WTC11 (cell line): ENCODE measurements around the gene AKAP13. TPM values are rescaled to one million over a fixed set of nuclear protein-coding genes. Genes with fewer than 3 reads are reported as not detected.

ENCODE experiments used
- ATAC-seq: fragments of 200-7000 bp; cut with Tn5 transposase; 2 replicates; pipeline ENCODE4 v1.10.0; 2021; ENCODE audit warnings: mild to moderate bottlenecking, moderate library complexity
- CTCF ChIA-PET: fragments of 300-600 bp; sonication (Branson Sonifier 250); formaldehyde crosslinking; loops from one replicate; lab custom pipeline; 2021; ENCODE audit warnings: antibody characterized with exemption; lab: Charles Lee
- POLR2A ChIA-PET: fragments of 350-600 bp; sonication (Branson Sonifier 250); formaldehyde crosslinking; loops from one replicate; lab custom pipeline; 2021; ENCODE audit warnings: antibody characterized with exemption; lab: Charles Lee
- DNase-seq: peaks from one replicate; pipeline ENCODE4 v3.0.0; 2021; ENCODE audit warnings: low spot score
- H3K27ac Mint-ChIP-seq: 2 replicates; pipeline ENCODE4 v1.8.0; 2021; ENCODE audit warnings: mixed read lengths
- H3K27me3 Mint-ChIP-seq: 2 replicates; pipeline ENCODE4 v1.8.0; 2021; ENCODE audit warnings: low read depth, mild to moderate bottlenecking, moderate library complexity, mixed read lengths
- H3K36me3 Mint-ChIP-seq: 2 replicates; pipeline ENCODE4 v1.8.0; 2021; ENCODE audit warnings: mixed read lengths
- H3K4me1 Mint-ChIP-seq: 2 replicates; pipeline ENCODE4 v1.8.0; 2022; ENCODE audit warnings: mixed read lengths
- H3K4me3 Mint-ChIP-seq: 2 replicates; pipeline ENCODE4 v1.8.0; 2021; ENCODE audit warnings: mild to moderate bottlenecking, moderate library complexity, mixed read lengths
- H3K9me3 Mint-ChIP-seq: 2 replicates; pipeline ENCODE4 v1.8.0; 2021; ENCODE audit warnings: mixed read lengths
- CBFB ChIP-seq: sonication (generic); formaldehyde crosslinking; IDR thresholded peaks from 2 replicates; pipeline ENCODE4 v1.8.1; 2022; ENCODE audit warnings: mild to moderate bottlenecking, low read depth, missing genetic modification reagents
- CREM ChIP-seq: sonication (generic); formaldehyde crosslinking; IDR thresholded peaks from 2 replicates; pipeline ENCODE4 v1.8.1; 2022; ENCODE audit warnings: mild to moderate bottlenecking, missing genetic modification reagents, moderate library complexity
- JAZF1 ChIP-seq: fragments of 250-450 bp; sonication (Bioruptor Pico); IDR thresholded peaks from 2 replicates; pipeline ENCODE4 v1.9.0; 2021; ENCODE audit warnings: moderate library complexity, mild to moderate bottlenecking, inconsistent platforms
- NR1H2 ChIP-seq: sonication (generic); formaldehyde crosslinking; IDR thresholded peaks from 2 replicates; pipeline ENCODE4 v1.9.0; 2021; ENCODE audit warnings: mild to moderate bottlenecking, moderate library complexity, missing genetic modification reagents
- OVOL2 ChIP-seq: fragments of 250-450 bp; sonication (Bioruptor Pico); IDR thresholded peaks from 2 replicates; pipeline ENCODE4 v1.9.0; 2021; ENCODE audit warnings: mild to moderate bottlenecking, borderline replicate concordance
- PRDM15 ChIP-seq: sonication (generic); formaldehyde crosslinking; IDR thresholded peaks from 2 replicates; pipeline ENCODE4 v1.8.0; 2022; ENCODE audit warnings: missing genetic modification reagents
- RELA ChIP-seq: sonication (generic); formaldehyde crosslinking; IDR thresholded peaks from 2 replicates; pipeline ENCODE4 v1.8.1; 2022; ENCODE audit warnings: missing genetic modification reagents, mild to moderate bottlenecking, borderline replicate concordance
- SMAD4 ChIP-seq: sonication (generic); formaldehyde crosslinking; IDR thresholded peaks from 2 replicates; pipeline ENCODE4 v1.8.0; 2022; ENCODE audit warnings: mild to moderate bottlenecking, missing genetic modification reagents
- SP1 ChIP-seq: sonication (generic); formaldehyde crosslinking; conservative IDR thresholded peaks from 2 replicates; pipeline ENCODE4 v1.8.1; 2022; ENCODE audit warnings: missing genetic modification reagents
- ZNF138 ChIP-seq: sonication (generic); formaldehyde crosslinking; conservative IDR thresholded peaks from 2 replicates; pipeline ENCODE4 v1.8.1; 2022; ENCODE audit warnings: mild to moderate bottlenecking, moderate library complexity, missing genetic modification reagents
- ZNF232 ChIP-seq: sonication (generic); formaldehyde crosslinking; IDR thresholded peaks from 2 replicates; pipeline ENCODE4 v1.8.0; 2022; ENCODE audit warnings: mild to moderate bottlenecking, missing genetic modification reagents
- ZNF263 ChIP-seq: sonication (generic); formaldehyde crosslinking; IDR thresholded peaks from 2 replicates; pipeline ENCODE4 v1.8.1; 2022; ENCODE audit warnings: low read depth, mild to moderate bottlenecking, moderate library complexity, missing genetic modification reagents
- total RNA-seq: library from RNA; stranded (reverse); gene quantifications from 3 replicates; pipeline ENCODE4 v1.2.3, GENCODE V29; 2021
- TF ChIP-seq, protein P1 (sequence below): sonication (generic); formaldehyde crosslinking; IDR thresholded peaks from 2 replicates; pipeline ENCODE4 v1.8.0; 2022; ENCODE audit warnings: mild to moderate bottlenecking, missing genetic modification reagents
- TF ChIP-seq, protein P2 (sequence below): fragments of 250-450 bp; sonication (Bioruptor Pico); IDR thresholded peaks from 2 replicates; pipeline ENCODE4 v1.9.0; 2021; ENCODE audit warnings: mild to moderate bottlenecking, borderline replicate concordance
- TF ChIP-seq, protein P3 (sequence below): fragments of 250-450 bp; sonication (Bioruptor Pico); conservative IDR thresholded peaks from 2 replicates; pipeline ENCODE4 v1.9.0; 2021; ENCODE audit warnings: mild to moderate bottlenecking
- TF ChIP-seq, protein P4 (sequence below): sonication (generic); formaldehyde crosslinking; IDR thresholded peaks from 2 replicates; pipeline ENCODE4 v1.8.1; 2022; ENCODE audit warnings: low read depth, missing genetic modification reagents, borderline replicate concordance

Gene AKAP13
- total RNA-seq, 1 experiment from 2014 or later, result 50.3 TPM

- no peaks in the 10 kb centered on the region for H3K27me3 Mint-ChIP-seq
- peaks cover 22% of the 10 kb centered on the region; the same call in 1 of the 2 replicates for H3K36me3 Mint-ChIP-seq
- peak overlapping the region; percentile 14; the same call in 1 of the 2 replicates for H3K27ac Mint-ChIP-seq
- no peak for DNase-seq
- TF ChIP-seq RELA (CRISPR knock-in tag), result no peak
- H3K4me3 Mint-ChIP-seq, result no peak overlapping the region
- ChIA-PET CTCF (no interaction called here), POLR2A (no interaction called here)
- peaks cover 20% of the 10 kb centered on the region for H3K4me1 Mint-ChIP-seq
- no peaks in the 10 kb centered on the region for H3K9me3 Mint-ChIP-seq
- ATAC-seq, result no peak; the same call in 1 of the 2 replicates
These were observed 202.0 kb downstream of the AKAP13 start for GRCh38 chr15:85582131-85583079.

DNA sequence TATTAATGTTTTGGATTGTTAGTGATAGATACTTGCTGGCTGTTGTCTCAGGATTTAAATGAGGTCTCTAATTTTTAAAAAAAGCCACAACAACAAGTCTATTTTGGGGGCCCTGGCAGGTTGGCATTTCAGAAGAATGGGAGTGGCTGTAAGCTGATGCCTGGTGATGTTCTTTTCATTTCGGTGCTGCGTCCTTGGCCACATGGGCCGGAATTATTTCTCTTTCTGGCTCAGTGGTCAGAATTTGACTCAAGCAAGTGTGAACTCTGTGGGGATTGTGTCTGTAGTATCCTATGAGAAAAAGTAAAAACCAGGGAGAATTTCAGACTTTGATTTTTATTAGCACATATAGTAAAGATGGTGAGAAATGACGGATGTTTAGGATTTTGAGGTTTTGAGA, 203.0 kb downstream of the AKAP13 start:
- Mint-ChIP-seq H3K27me3 (no peaks in the 10 kb centered on the region), H3K27ac (0 out of 2 replicates have a peak overlapping the region, but pooled peaks have one; percentile 45), H3K4me3 (no peak overlapping the region), H3K9me3 (no peaks in the 10 kb centered on the region), H3K36me3 (peaks cover 22% of the 10 kb centered on the region; the same call in 1 of the 2 replicates), H3K4me1 (peaks cover 28% of the 10 kb centered on the region)
- TF ChIP-seq, protein P1, sequence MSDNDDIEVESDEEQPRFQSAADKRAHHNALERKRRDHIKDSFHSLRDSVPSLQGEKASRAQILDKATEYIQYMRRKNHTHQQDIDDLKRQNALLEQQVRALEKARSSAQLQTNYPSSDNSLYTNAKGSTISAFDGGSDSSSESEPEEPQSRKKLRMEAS (CRISPR knock-in tag), result no peak
- TF ChIP-seq NR1H2, result no peak
- CTCF ChIA-PET, result no interaction called here
- no peak for ATAC-seq
- POLR2A ChIA-PET, result no interaction called here
- DNase-seq, result no peak

DNA sequence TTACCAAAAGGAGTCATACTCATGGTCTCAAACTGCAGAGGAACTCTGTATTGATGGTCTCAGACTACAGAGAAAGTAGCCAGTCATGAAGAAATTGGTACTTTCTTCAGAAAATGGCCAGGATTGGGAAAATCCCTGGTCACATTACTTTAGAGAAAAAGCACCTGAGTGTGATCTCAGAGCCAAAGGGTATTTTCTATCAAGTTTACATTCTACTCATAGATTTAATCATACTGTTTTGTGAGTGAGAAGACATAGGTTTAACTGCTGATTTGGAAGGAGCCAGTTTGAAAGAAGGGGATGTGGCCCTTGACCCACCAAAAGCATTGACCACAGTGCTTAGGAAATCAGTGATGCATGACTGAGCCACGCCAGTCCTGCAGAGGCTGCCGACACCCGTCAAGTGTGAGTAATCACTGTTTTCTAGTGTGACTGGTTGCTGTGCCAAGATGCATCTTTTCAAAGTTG, 203.6 kb downstream of the AKAP13 start:
- ATAC-seq (no peak), DNase-seq (no peak)
- ChIA-PET POLR2A (no interaction called here), CTCF (no interaction called here)
- Mint-ChIP-seq H3K9me3 (no peaks in the 10 kb centered on the region), H3K4me1 (peaks cover 33% of the 10 kb centered on the region), H3K27me3 (no peaks in the 10 kb centered on the region), H3K36me3 (peaks cover 19% of the 10 kb centered on the region; the same call in 1 of the 2 replicates), H3K4me3 (no peak overlapping the region), H3K27ac (0 out of 2 replicates have a peak overlapping the region, but pooled peaks have one; percentile 45)
- TF ChIP-seq JAZF1 (no peak), SP1 (CRISPR knock-in tag) (no peak), PRDM15 (no peak), CREM (CRISPR knock-in tag) (no peak), ZNF232 (no peak), RELA (CRISPR knock-in tag) (no peak), SMAD4 (no peak), NR1H2 (no peak), OVOL2 (CRISPR knock-in tag) (no peak), ZNF263 (no peak), CBFB (no peak), ZNF138 (no peak)
- TF ChIP-seq, protein P2, sequence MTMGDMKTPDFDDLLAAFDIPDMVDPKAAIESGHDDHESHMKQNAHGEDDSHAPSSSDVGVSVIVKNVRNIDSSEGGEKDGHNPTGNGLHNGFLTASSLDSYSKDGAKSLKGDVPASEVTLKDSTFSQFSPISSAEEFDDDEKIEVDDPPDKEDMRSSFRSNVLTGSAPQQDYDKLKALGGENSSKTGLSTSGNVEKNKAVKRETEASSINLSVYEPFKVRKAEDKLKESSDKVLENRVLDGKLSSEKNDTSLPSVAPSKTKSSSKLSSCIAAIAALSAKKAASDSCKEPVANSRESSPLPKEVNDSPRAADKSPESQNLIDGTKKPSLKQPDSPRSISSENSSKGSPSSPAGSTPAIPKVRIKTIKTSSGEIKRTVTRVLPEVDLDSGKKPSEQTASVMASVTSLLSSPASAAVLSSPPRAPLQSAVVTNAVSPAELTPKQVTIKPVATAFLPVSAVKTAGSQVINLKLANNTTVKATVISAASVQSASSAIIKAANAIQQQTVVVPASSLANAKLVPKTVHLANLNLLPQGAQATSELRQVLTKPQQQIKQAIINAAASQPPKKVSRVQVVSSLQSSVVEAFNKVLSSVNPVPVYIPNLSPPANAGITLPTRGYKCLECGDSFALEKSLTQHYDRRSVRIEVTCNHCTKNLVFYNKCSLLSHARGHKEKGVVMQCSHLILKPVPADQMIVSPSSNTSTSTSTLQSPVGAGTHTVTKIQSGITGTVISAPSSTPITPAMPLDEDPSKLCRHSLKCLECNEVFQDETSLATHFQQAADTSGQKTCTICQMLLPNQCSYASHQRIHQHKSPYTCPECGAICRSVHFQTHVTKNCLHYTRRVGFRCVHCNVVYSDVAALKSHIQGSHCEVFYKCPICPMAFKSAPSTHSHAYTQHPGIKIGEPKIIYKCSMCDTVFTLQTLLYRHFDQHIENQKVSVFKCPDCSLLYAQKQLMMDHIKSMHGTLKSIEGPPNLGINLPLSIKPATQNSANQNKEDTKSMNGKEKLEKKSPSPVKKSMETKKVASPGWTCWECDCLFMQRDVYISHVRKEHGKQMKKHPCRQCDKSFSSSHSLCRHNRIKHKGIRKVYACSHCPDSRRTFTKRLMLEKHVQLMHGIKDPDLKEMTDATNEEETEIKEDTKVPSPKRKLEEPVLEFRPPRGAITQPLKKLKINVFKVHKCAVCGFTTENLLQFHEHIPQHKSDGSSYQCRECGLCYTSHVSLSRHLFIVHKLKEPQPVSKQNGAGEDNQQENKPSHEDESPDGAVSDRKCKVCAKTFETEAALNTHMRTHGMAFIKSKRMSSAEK (CRISPR knock-in tag), result no peak
- TF ChIP-seq, protein P3, sequence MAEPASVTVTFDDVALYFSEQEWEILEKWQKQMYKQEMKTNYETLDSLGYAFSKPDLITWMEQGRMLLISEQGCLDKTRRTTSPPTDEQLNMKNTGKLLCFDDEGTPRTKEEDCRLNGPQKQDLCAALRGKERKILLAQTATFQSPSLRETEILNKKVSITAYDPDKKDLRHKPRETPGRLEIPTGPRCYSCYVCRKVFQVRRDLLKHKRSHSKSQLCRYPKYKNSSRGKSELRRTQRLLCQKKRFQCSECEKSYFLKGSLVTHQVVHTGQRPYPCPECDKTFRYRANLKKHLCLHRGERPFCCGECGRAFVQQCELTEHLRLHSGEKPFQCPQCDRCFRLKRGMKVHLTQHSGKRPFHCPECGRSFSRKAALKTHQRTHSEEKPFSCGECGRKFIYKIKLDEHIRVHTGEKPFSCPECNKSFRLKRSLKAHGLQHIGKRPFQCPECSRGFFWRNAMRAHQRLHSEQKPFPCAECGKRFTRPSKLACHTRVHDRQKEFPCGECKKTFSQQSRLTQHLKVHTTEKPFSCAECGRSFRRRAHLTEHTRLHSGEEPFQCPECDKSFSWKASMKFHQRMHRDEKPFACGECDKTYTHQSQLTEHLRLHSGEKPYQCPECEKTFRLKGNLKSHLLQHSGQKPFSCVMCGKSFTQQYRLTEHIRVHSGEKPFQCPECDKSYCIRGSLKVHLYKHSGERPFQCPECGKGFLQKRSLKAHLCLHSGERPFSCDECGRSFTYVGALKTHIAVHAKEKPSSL, result no peak
- TF ChIP-seq, protein P4, sequence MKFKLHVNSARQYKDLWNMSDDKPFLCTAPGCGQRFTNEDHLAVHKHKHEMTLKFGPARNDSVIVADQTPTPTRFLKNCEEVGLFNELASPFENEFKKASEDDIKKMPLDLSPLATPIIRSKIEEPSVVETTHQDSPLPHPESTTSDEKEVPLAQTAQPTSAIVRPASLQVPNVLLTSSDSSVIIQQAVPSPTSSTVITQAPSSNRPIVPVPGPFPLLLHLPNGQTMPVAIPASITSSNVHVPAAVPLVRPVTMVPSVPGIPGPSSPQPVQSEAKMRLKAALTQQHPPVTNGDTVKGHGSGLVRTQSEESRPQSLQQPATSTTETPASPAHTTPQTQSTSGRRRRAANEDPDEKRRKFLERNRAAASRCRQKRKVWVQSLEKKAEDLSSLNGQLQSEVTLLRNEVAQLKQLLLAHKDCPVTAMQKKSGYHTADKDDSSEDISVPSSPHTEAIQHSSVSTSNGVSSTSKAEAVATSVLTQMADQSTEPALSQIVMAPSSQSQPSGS (CRISPR knock-in tag), result no peak
